ENCODE measurements around the gene DSG4.
"Not testable (repeated sequence)": the region's sequence is repeated elsewhere in the genome, so short reads cannot be mapped to it uniquely, and the experiment has no call there.

The DSG4 gene, protein sequence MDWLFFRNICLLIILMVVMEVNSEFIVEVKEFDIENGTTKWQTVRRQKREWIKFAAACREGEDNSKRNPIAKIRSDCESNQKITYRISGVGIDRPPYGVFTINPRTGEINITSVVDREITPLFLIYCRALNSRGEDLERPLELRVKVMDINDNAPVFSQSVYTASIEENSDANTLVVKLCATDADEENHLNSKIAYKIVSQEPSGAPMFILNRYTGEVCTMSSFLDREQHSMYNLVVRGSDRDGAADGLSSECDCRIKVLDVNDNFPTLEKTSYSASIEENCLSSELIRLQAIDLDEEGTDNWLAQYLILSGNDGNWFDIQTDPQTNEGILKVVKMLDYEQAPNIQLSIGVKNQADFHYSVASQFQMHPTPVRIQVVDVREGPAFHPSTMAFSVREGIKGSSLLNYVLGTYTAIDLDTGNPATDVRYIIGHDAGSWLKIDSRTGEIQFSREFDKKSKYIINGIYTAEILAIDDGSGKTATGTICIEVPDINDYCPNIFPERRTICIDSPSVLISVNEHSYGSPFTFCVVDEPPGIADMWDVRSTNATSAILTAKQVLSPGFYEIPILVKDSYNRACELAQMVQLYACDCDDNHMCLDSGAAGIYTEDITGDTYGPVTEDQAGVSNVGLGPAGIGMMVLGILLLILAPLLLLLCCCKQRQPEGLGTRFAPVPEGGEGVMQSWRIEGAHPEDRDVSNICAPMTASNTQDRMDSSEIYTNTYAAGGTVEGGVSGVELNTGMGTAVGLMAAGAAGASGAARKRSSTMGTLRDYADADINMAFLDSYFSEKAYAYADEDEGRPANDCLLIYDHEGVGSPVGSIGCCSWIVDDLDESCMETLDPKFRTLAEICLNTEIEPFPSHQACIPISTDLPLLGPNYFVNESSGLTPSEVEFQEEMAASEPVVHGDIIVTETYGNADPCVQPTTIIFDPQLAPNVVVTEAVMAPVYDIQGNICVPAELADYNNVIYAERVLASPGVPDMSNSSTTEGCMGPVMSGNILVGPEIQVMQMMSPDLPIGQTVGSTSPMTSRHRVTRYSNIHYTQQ

DNA sequence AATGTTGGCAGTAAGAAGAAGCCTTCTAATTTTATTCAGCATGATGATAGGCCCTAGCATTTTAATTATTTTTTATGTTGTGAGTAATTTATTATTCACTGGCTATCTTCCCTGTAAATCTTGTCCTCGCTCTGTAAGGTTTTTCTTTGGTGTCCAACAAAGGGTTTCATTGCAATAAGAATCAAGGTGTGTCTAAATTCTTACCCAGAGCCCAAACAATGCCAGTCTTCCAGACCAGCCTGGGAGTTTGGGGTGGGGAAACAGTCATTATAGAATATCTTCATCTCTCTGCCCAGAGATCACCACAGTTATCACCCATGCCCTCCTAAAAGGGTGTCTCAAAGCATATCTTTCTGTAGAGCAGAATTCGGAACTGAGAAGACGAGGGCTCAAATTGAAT, at the start of gene DSG4:
DSG4 (plus strand) TSS at position 301 of the 400 bp plus-strand sequence. CDS start 135 bp downstream, outside the sequence.
- DNase-seq, result no peak

DNA sequence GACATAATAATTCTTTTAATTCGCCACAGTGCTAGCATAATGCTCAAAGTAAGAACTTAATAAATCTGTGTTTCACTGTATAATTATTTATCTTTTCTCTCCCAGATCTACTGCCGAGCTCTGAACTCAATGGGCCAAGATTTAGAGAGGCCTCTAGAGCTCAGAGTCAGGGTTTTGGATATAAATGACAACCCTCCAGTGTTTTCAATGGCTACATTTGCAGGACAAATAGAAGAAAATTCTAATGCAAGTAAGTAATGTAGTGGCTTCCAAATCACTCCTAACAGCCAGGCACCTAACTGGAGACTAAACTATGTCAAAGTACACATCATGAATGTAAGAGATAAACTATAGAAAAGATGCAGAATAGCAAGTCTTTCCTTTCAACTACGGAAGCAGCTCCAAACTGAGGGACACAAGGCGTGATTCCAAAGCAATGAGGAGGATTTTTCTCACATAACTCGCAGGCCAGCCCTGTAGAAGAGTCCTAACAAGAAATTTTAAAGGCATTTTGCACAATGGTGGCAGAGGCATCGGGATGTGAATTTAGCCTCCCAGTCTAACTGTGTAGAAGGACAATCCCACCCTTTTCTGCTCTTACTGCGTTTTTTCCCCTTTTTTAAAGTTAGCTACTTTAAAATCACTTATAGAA, 46.7 kb upstream of the DSG4 start:
- DNase-seq, result no peak

DNA sequence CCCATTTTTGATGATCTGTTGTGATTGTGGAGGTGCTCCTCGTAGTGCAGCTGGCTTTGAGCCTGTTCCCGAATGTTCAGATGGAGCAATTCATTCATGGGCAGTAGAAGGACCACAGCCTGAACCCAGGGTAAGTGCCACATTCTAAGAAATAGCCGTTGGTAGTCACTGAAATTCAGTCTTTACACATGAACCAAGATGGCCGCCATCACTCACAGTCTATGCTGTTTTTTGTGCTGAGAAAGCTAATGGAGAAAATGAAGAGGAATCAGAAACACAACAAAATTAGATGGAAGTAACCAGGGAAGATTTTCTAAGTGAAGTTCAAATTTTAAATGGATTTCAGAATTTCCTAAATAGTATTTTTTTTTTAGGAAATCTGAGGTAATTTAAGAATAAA, 33.1 kb upstream of the DSG4 start:
- DNase-seq, result no peak

DNA sequence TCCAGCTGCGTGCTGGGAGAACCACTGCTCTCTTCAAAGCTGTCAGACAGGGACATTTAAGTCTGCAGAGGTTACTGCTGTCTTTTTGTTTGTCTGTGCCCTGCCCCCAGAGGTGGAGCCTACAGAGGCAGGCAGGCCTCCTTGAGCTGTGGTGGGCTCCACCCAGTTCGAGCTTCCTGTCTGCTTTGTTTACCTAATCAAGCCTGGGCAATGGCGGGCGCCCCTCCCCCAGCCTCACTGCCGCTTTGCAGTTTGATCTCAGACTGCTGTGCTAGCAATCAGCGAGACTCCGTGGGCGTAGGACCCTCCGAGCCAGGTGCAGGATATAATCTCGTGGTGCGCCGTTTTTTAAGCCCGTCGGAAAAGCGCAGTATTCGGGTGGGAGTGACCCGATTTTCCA, 23.2 kb upstream of the DSG4 start:
- DNase-seq, result not testable (repeated sequence)

DNA sequence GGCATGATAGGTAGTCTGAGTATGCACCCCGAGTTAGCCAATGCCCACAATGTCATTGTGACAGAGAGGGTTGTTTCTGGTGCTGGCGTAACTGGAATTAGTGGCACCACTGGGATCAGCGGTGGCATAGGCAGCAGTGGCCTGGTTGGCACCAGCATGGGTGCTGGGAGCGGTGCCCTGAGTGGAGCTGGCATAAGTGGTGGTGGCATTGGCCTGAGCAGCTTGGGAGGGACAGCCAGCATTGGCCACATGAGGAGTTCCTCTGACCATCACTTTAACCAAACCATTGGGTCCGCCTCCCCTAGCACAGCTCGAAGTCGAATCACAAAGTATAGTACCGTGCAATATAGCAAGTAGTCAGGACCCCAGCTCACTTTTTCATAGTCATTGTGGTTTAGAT, 21.6 kb upstream of the DSG4 start:
- no peak for DNase-seq

DNA sequence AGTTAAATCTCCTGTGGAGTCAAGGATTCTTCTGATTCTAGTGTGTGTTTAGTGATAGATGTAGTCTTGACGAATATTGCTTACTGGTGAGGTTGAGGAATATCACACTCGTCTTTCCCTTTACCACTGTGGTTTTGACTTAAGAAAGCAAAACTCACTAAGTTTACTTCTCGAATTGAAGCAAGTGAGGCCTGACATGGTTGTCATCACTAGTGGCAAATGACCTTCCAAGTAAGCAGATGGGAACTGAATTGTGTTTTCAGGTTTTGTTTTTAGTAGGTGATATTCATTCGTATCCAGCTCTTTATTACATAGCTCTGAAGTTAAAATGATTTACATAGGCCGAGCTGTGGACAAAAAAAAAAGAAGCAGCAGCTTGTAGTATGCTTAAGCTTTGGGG, 20.6 kb upstream of the DSG4 start:
- no peak for DNase-seq

DNA sequence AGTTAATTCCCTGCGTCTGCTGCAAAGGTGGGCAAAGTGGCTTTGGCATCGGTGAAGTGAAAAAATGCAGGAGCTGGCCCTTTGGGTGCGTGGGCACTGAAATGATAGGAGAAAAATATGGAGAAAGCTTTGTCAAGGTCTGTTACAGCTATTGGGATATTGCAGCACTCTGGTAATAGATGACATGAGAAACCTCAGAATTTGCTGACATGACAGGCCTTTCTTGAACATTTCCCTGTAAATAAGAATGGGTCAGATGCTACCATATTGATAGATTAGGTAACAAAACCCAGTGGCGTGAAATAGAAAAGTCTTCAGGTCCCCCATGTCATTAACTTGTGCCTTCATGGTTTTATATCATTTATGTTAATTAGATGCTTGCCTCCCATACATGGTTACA, 12.4 kb upstream of the DSG4 start:
- DNase-seq, result no peak

DNA sequence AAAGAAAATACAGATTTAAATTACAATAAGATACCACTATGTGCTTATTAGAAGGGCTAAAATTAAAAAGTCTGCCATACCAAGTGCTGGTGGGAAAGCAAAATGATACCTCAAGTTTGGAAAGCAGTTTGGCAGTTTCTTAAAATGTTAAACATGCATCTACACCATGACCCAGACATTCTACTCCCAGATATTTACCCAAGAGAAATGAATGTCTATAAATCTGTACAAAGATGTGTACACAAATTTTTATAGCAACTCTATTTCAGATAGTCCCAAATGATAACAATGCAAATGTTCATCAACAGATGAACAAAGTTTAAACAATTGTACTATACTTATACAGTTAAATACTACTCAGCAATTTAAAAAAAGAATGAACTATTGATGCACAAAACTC, 7.1 kb upstream of the DSG4 start:
- no peak for DNase-seq

DNA sequence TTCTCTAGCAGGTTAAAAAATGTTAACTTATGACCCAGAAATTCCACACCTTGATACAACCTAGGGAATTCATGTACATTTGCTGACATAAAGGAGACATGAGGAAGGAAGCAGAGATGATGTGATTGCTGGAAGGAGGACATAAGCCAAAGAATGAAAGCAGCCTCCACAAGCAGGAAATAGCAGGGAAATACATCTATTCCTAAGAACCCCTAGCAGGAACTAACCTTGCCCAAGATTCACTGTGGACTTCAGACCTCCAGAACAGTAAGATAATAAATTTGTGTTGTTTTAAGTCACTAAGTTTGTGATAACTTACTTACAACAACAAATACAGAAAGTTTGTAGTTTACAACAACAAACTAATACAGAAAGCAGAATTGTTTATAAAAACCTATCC, 4.6 kb upstream of the DSG4 start:
- no peak for DNase-seq

DNA sequence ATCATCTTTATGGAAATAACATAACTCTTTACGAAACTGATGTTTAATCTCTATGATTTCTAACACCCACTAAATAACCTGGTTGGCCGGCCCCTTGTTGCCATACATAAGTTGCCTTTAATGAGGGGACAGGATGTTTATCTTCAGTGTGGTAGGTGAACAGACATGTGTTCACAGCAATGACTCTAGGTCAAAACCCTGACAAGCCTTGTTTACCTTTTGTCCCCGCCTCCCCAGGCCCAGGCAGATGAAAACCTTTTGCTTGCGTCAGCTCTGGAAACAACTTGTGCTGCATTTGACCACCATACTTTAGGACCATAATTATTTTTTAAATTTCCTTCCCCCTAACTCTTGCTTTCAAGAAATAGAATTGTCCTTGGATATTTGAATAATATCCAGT, 2.9 kb upstream of the DSG4 start:
- no peak for DNase-seq

DNA sequence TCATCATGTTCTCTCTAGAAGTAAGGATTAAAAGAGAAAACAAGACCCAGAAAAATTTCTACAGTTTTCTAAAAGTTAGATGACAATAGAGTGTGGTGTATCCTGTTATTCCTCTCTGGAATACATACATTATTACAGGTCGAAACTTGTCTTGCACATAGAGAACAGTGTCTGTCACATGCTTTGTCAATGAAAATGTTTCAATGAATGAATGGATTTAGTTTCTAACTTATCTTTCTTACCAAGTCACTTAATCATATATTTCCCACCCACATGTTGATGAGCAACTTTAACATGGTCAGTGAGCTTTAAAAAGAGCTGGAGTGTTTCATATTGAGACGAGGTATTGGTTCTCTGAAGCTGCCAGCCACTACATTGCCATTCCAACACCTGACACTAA, 4.3 kb downstream of the DSG4 start:
- DNase-seq, result no peak

DNA sequence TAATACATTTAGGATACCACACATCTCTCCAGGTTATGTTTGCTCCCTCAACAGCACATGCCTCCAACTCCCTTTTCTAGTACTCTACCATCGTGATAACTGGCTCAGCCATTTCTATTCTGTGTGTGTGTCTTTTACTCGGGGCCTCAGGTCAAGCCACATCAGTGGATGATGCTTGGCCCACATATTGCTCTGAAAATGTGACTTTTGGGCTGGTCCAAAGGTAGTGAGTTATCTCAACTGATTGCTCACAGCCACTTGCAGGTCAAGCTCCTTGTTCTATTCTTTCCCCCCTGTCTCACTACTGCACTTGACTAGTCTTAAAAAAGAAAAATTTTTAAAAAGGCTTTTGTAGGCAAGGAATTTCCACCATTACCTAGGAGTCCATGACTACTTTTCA, 5.5 kb downstream of the DSG4 start:
- DNase-seq, result no peak

DNA sequence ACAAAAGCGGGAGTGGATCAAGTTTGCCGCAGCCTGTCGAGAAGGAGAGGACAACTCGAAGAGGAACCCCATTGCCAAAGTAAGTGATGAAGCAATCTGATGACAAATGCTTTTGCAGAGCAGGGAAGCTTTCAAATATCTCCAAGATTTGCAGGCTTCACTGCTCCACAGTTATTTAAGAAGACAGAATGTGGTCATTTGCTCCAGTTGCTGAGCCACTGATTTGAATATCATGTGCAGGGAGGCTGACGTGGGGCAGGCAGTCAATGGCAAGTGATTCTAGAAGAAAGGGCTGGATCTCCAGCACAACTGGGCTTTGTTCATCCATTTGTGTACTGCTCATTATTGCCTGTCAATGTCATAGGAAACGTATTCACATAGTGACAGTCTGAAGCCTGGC, 10.2 kb downstream of the DSG4 start:
- no peak for DNase-seq

DNA sequence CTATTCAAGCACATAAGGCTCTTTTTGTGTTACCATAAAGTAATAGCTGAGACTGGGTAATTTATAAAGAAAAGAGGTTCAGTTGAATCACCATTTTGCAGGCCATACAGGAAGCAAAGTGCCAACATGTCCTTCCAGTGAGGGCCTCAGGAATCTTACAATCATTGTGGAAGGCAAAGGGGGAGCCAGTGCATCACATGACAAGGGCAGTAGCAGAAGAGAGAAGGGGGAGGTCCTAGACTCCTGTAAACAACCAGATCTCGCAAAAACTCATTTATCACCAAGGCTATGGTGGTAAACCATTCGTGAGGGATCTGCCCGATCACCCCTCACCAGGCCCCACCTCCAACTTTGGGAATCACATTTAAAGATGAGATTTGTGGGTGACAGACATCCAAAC, 16.7 kb downstream of the DSG4 start:
- no peak for DNase-seq

DNA sequence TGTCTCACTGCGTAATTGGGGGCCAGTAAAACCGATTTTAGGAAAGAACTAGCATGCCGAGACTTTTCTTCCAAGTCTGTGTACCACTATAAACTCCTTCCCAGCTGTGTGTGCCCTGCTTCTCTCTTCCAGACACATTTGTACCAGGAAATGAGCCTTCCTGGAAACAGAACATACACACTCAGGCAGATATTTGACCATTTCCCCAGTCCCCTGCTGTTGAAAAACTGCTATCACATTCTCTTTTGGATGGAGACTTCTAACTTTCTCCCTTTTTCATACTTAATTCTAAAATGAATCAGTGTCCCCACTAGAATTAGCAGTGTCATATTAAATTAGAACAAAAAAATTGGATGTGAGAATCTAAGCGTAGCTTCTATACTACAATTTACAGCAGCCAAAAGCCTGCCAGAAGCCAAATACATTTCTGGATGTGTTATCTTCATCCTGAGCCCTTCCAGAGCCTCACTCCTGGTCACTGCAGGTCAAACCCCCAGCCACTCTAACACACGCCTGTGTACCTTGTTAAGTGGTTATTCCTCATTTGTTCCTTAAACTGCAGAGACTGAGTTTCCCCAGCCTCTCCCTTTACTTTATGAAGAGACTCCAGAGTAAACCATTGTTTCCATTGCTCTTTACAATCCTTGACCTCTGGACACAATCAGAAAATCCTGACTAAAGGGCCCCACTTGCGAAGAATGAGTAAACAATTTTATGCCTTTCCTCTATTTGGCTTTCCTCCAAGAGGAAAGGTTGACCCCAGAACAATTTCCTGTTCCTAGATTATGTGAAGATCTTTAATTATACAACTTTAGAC, 20.4 kb downstream of the DSG4 start:
- DNase-seq, result no peak

DNA sequence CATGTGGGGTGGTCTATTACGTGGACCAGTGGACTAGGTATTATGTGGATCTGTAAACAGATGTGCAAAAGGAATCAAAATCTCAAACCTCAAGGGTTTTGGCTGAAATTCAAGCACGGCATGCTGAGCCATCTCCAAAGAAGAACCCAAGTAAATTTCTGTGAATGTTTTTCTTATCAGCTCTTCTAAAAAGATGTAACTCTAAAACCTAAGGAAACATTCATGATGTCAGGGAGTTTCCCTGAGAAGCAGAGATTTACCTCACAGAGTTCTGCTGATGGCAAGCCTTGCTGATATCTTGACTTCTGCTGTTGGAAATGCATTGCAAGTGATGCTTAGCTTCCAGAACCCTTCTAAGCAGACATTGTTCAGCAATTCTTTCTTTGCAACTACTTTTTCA, 21.6 kb downstream of the DSG4 start:
- no peak for DNase-seq

DNA sequence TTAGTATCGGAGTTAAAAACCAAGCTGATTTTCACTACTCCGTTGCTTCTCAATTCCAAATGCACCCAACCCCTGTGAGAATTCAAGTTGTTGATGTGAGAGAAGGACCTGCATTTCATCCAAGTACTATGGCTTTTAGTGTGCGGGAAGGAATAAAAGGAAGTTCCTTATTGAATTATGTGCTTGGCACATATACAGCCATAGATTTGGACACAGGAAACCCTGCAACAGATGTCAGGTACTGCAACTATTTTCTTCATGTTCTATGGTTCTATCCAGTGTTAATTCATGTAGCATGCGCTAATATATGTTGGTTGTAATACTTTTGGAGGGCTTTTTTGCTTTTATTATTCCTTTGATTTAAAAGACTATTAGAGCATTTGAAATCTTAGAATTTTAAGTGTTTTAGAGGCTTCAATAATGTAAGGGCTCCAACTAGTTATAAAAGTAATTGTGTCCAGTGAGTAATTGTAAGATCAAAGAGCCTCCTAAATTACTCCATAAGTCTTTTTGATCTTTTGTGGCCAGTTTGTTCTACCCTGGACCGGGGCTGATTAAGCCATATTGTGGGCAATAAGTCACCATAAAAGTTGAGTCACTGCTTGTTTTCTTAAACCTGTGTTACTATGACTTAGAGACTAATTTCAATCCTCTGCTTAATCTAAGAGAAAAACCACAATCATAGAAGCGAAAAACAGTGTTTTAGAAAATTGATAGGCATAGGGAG, 22.9 kb downstream of the DSG4 start:
- no peak for DNase-seq

DNA sequence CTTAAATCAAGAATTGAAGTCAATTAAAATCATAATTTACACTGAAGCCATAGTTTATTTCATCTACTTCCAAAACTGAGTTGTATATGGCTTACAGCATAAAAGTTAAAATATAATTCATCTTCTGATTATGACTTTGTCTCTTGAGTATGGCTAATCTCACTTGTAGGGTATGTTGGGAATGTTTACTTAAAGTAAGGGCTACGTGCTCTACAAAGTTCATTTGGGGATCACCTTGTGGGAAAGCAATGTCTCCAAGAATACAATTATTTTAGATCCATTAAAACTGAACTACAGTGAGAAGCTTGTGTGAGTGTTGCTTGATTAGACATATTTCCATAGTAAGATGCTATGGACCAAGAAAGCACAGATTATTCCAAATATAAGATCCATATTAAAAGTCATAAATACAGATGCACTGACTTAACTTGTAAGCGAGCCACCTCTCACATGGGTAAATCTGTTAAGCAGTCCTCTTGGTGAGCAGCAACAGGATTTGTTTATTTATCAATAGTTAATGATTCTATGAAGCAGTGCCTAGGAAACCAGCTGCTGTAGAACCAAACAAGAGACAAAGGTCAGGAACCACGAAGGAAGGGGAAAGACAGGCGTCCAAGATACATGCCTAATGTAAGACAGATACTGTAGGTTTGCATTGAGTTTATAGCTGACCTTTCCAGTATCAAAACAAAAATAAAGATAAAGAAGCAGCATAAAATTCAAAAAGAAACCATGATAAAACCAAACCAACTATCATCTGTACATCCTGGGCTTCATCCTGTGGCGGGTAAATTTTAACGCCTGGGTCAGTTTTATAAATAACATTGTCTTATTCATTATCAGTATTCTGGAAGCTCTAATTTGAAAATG, 24.8 kb downstream of the DSG4 start:
- no peak for DNase-seq

DNA sequence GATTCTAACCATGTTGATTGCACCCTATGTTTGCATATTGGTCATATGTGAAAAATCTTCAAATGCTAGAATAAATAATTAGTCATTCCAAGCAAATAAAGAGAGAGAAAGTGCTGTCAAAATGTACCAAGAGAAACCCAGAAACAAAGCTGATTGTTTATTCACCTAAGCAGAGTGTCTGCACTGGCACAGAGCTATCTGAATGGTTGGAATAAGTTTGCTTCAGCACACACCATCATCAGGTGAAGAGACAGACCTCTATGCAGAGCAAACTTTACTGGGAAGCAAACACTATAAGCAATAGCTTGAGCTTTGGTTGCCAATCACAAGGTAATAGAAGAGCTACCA, 25.4 kb downstream of the DSG4 start:
- DNase-seq, result no peak

DNA sequence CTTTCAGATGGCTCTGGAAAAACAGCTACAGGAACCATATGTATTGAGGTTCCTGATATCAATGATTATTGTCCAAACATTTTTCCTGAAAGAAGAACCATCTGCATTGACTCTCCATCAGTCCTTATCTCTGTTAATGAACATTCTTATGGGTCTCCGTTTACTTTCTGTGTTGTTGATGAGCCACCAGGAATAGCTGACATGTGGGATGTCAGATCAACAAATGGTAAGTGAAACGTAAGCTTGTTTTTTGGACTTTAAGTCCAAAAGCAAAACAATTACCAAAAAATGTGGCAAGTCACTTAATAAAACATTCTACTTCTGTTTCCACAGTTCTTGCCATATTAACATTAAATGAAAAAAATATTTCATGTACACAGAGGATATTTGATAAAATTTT, 26.8 kb downstream of the DSG4 start:
- DNase-seq, result no peak

DNA sequence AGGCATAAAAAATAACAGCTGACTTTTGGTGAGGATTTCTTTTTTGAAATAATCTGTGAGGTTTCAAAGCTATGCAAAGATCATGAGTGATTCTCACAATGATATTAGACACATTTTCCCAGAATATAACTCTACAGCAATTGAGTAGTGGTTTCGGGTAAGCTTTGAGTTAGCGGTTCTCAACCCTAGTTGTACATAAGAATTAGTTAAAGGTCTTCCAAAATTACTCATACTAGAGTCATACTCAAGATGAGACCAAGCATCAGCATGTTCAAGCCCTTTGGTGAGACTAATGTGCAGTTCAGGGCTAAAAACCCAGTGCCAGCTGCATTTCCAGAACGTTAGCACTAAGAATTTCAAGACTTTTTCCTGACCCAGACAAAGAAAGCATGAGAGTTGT, 31.1 kb downstream of the DSG4 start:
- DNase-seq, result no peak
